ENCODE measurements around the gene TSPOAP1. TPM values are rescaled to one million over a fixed set of nuclear protein-coding genes. Genes with fewer than 3 reads are reported as not detected.

Gene TSPOAP1
- total RNA-seq, 2 donors from 2014 or later: 31.3 to 36.8 TPM

DNA sequence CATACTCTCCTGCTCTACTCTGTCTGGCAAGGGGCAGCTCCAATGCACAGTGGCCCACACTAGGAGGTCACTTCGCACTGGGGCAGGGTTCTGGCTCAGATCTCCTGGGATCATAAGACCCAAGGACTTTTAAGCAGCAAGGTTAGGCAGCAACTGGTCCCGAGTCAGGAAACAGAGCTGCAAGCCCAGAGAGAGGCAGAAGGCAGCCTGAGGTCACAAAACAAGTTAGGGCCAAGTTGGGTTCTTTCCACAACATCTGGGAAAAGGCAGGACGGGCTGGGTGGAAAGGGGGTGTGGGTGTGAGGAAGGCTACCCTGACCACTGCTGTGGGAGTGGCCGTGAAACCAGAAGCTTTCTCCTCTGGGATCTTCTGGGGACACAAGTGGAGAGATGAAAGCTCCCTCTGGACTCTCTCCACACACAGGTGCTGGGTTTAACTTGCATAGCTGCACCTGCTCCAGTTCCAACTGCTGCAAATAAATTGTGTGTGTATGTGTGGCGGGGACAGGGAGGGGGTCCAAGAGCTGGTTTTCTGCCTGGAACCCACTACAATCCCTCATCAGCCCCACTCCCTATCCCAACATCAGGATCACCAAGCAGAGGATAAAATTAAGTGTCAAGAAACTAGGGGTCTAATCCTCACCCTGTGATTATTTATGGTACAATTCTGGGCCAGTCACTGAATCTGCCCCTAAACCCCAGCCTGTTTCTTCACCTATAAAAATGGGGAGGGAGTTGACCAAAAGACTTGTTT is 8.0 kb upstream of the TSPOAP1 start:
- peak overlapping the region; percentile 20 for H3K27ac Mint-ChIP-seq
- H3K4me3 Mint-ChIP-seq: no peak overlapping the region

GRCh38 chr17:58335779-58336455 is 7.3 kb upstream of the TSPOAP1 start:
- Histone ChIP-seq H3K9me3 (ENCODE audit: control insufficient read depth, low read length) (no peaks in the 10 kb centered on the region), H3K9ac (ENCODE audit: extremely low read depth, low read length, poor library complexity, severe bottlenecking) (no peak overlapping the region), H3K4me3 (ENCODE audit: low read length) (no peak overlapping the region), H3K27ac (ENCODE audit: low read depth, low read length) (no peak overlapping the region), H3K4me1 (ENCODE audit: control insufficient read depth, insufficient read depth, low read length) (peaks cover 6% of the 10 kb centered on the region), H3K36me3 (ENCODE audit: control insufficient read depth, insufficient read depth, low read length) (no peaks in the 10 kb centered on the region), H3K27me3 (ENCODE audit: control insufficient read depth, insufficient read depth, low read length, poor library complexity, severe bottlenecking) (no peaks in the 10 kb centered on the region)
- 89 to 90% methylated on average over 2 to 4 of the region's 4 CpGs for WGBS, 2 experiments (ENCODE audit: insufficient coverage in 1 of 2, insufficient read length in 1 of 2)
- peak; percentile 53 for DNase-seq
- no peaks in the 10 kb centered on the region for H3K27me3 Mint-ChIP-seq (ENCODE audit: insufficient read depth)
- peak overlapping the region; percentile 20 for H3K27ac Mint-ChIP-seq
- H3K36me3 Mint-ChIP-seq (ENCODE audit: low read depth): no peaks in the 10 kb centered on the region
- no peak overlapping the region for H3K4me3 Mint-ChIP-seq
- no peaks in the 10 kb centered on the region for H3K9me3 Mint-ChIP-seq
- TF ChIP-seq, protein P1, sequence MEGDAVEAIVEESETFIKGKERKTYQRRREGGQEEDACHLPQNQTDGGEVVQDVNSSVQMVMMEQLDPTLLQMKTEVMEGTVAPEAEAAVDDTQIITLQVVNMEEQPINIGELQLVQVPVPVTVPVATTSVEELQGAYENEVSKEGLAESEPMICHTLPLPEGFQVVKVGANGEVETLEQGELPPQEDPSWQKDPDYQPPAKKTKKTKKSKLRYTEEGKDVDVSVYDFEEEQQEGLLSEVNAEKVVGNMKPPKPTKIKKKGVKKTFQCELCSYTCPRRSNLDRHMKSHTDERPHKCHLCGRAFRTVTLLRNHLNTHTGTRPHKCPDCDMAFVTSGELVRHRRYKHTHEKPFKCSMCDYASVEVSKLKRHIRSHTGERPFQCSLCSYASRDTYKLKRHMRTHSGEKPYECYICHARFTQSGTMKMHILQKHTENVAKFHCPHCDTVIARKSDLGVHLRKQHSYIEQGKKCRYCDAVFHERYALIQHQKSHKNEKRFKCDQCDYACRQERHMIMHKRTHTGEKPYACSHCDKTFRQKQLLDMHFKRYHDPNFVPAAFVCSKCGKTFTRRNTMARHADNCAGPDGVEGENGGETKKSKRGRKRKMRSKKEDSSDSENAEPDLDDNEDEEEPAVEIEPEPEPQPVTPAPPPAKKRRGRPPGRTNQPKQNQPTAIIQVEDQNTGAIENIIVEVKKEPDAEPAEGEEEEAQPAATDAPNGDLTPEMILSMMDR (conservative IDR thresholded peaks at IDR 0.05): no peak
- H3K4me1 Mint-ChIP-seq: peaks cover 26% of the 10 kb centered on the region

More for the DNA sequence above, 8.0 kb upstream of the TSPOAP1 start:
- no peaks in the 10 kb centered on the region for H3K27me3 Mint-ChIP-seq (ENCODE audit: insufficient read depth)
- WGBS, 2 experiments (ENCODE audit: insufficient coverage in 1 of 2, insufficient read length in 1 of 2): 85 to 86% methylated on average over 3 to 4 of the region's 5 CpGs
- no peak overlapping the region for H3K9ac ChIP-seq (ENCODE audit: extremely low read depth, low read length, poor library complexity, severe bottlenecking)
- H3K4me1 ChIP-seq (ENCODE audit: control insufficient read depth, insufficient read depth, low read length): peaks cover 6% of the 10 kb centered on the region
- H3K27ac ChIP-seq (ENCODE audit: low read depth, low read length): no peak overlapping the region
- no peaks in the 10 kb centered on the region for H3K9me3 ChIP-seq (ENCODE audit: control insufficient read depth, low read length)
- H3K27me3 ChIP-seq (ENCODE audit: control insufficient read depth, insufficient read depth, low read length, poor library complexity, severe bottlenecking): no peaks in the 10 kb centered on the region
- H3K36me3 ChIP-seq (ENCODE audit: control insufficient read depth, insufficient read depth, low read length): no peaks in the 10 kb centered on the region
- H3K36me3 Mint-ChIP-seq (ENCODE audit: low read depth): no peaks in the 10 kb centered on the region
- peak; percentile 60 for DNase-seq
- H3K9me3 Mint-ChIP-seq: no peaks in the 10 kb centered on the region
- peaks cover 26% of the 10 kb centered on the region for H3K4me1 Mint-ChIP-seq
- TF ChIP-seq, protein P1 (conservative IDR thresholded peaks at IDR 0.05): no peak
- no peak overlapping the region for H3K4me3 ChIP-seq (ENCODE audit: low read length)

DNA sequence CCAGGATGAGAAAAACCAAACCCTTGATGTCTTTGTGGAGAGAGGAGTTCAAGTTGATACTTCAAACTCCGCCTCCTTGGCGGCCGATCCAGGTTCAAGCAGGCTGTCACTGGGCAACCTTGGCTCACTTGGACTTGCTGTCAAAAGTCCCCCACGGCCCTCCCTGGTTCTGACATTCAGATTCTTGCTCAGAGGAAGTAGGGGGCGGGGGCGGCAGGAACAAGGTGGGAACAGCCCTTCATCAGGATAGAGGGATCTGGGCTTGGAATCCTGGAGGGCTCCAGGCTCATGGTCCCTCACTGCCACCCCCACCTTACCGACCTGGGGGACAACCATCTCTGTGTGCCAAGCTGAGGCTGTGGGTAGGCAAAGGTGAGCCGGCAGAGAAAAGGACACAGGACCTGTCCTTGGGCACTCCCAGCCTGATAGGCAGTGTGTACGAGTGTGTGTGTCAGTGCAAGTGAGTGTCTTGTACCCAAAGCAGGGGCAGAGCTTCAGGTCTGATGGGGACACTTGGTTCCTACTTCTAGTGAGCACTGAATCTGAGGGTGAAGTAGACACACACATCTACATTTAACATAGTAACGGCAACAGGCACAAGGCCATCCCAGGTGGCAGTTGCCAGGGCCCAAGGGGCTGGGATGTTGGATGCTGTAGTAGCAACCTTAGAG is 6.6 kb upstream of the TSPOAP1 start:
- DNase-seq: peak; percentile 55
- 88 to 92% methylated on average over 7 to 10 of the region's 10 CpGs for WGBS, 2 experiments (ENCODE audit: insufficient coverage in 1 of 2, insufficient read length in 1 of 2)
- TF ChIP-seq, protein P1 (conservative IDR thresholded peaks at IDR 0.05): no peak
- no peaks in the 10 kb centered on the region for H3K9me3 ChIP-seq (ENCODE audit: control insufficient read depth, low read length)
- H3K36me3 ChIP-seq (ENCODE audit: control insufficient read depth, insufficient read depth, low read length): no peaks in the 10 kb centered on the region
- Mint-ChIP-seq H3K9me3 (no peaks in the 10 kb centered on the region), H3K27me3 (ENCODE audit: insufficient read depth) (no peaks in the 10 kb centered on the region), H3K4me3 (no peak overlapping the region), H3K36me3 (ENCODE audit: low read depth) (no peaks in the 10 kb centered on the region), H3K4me1 (peaks cover 26% of the 10 kb centered on the region), H3K27ac (no peak overlapping the region)
- H3K4me1 ChIP-seq (ENCODE audit: control insufficient read depth, insufficient read depth, low read length): peaks cover 6% of the 10 kb centered on the region
- no peak overlapping the region for H3K9ac ChIP-seq (ENCODE audit: extremely low read depth, low read length, poor library complexity, severe bottlenecking)
- H3K27me3 ChIP-seq (ENCODE audit: control insufficient read depth, insufficient read depth, low read length, poor library complexity, severe bottlenecking): no peaks in the 10 kb centered on the region
- H3K4me3 ChIP-seq (ENCODE audit: low read length): no peak overlapping the region
- H3K27ac ChIP-seq (ENCODE audit: low read depth, low read length): no peak overlapping the region
